Measurements from ENCODE around the gene TTC9B.

Gene TTC9B

DNA sequence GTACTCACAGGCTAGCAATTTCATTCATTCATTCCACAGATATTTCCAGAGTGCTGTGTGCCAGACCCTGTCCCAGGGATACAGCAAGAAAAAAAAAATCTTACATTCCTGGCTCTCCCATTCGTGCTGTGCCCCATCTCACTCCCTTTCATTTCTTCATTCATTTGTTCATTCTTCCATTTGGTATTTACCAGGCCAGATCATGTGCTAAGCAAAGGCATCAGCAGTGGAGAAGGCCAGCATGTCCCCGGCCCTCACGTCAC, 24.7 kb downstream of the TTC9B start:
- no peak overlapping the region for H3K4me3 ChIP-seq (ENCODE audit: low read depth, low read length)
- TF ChIP-seq MYC (IDR thresholded peaks at IDR 0.05; ENCODE audit: low read depth, low read length), result no peak
- TF ChIP-seq POLR2A (IDR thresholded peaks at IDR 0.05; ENCODE audit: extremely low read depth, insufficient read length), result no peak
- TF ChIP-seq, protein P1, sequence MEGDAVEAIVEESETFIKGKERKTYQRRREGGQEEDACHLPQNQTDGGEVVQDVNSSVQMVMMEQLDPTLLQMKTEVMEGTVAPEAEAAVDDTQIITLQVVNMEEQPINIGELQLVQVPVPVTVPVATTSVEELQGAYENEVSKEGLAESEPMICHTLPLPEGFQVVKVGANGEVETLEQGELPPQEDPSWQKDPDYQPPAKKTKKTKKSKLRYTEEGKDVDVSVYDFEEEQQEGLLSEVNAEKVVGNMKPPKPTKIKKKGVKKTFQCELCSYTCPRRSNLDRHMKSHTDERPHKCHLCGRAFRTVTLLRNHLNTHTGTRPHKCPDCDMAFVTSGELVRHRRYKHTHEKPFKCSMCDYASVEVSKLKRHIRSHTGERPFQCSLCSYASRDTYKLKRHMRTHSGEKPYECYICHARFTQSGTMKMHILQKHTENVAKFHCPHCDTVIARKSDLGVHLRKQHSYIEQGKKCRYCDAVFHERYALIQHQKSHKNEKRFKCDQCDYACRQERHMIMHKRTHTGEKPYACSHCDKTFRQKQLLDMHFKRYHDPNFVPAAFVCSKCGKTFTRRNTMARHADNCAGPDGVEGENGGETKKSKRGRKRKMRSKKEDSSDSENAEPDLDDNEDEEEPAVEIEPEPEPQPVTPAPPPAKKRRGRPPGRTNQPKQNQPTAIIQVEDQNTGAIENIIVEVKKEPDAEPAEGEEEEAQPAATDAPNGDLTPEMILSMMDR (IDR thresholded peaks at IDR 0.05; ENCODE audit: low read depth, low read length), result no peak
- TF ChIP-seq, protein P2, sequence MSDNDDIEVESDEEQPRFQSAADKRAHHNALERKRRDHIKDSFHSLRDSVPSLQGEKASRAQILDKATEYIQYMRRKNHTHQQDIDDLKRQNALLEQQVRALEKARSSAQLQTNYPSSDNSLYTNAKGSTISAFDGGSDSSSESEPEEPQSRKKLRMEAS (IDR thresholded peaks at IDR 0.05; ENCODE audit: low read depth, low read length), result no peak
- no peak for DNase-seq (ENCODE audit: low read depth)

DNA sequence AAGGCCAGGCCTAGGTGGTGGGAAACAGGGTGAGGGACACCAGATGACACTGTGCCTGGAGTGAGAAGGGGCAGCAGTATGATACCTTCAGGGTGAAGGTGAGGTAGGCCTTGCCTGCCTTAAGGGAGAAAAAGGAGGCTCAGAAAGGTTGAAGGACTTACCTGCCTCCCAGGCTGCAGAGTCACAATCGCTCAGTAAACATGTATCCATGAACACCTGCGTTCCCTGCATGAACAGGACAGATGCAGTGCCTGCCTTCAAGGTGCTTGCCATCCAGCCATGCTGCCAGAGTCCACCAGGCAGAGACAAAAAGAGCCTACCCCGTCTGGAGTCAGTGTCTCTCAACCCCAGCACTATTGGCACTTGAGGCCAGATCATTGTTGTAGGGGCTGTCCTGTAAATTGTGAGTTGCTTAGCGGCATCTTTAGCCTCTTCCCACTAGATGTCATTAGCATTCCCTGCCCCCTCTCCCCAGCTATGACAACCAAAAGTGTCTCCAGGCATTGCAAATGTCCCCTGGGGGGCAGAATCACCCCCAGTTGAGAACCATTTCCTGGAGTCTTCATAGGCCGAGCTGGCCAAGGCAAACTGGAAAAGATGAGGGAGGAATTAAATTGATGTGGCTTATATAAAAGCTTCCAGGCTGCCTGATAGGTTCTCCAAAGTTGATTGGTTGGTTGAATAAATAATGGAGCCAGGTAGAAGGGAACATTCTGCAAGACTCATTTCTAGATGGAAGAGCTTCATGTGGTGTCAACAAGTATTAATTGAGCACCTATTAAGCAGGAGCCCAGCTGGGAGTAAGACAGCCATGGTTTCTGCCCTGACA, 25.2 kb downstream of the TTC9B start:
- H3K4me3 ChIP-seq (ENCODE audit: low read depth, low read length), result no peak overlapping the region
- TF ChIP-seq, protein P1 (IDR thresholded peaks at IDR 0.05; ENCODE audit: low read depth, low read length), result no peak
- TF ChIP-seq, protein P2 (IDR thresholded peaks at IDR 0.05; ENCODE audit: low read depth, low read length), result no peak
- TF ChIP-seq POLR2A (IDR thresholded peaks at IDR 0.05; ENCODE audit: extremely low read depth, insufficient read length) (no peak), MYC (IDR thresholded peaks at IDR 0.05; ENCODE audit: low read depth, low read length) (no peak)
- DNase-seq (ENCODE audit: low read depth), result peak; percentile 5

DNA sequence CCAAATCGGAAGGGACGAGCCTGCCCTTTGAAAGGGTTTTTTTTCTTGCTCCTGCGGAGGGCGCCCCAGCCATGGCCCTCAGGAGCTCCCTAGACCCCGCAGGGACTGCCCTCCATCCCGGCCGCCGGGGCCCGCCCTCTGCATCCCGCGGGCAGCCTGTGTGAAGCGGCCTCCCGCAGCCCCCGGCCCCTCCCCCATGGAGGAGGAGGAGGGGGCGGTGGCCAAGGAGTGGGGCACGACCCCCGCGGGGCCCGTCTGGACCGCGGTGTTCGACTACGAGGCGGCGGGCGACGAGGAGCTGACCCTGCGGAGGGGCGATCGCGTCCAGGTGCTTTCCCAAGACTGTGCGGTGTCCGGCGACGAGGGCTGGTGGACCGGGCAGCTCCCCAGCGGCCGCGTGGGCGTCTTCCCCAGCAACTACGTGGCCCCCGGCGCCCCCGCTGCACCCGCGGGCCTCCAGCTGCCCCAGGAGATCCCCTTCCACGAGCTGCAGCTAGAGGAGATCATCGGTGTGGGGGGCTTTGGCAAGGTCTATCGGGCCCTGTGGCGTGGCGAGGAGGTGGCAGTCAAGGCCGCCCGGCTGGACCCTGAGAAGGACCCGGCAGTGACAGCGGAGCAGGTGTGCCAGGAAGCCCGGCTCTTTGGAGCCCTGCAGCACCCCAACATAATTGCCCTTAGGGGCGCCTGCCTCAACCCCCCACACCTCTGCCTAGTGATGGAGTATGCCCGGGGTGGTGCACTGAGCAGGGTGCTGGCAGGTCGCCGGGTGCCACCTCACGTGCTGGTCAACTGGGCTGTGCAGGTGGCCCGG, 26.1 kb downstream of the TTC9B start:
- no peak overlapping the region for H3K4me3 ChIP-seq (ENCODE audit: low read depth, low read length)
- TF ChIP-seq, protein P1 (IDR thresholded peaks at IDR 0.05; ENCODE audit: low read depth, low read length), result no peak
- TF ChIP-seq MYC (IDR thresholded peaks at IDR 0.05; ENCODE audit: low read depth, low read length), result no peak
- TF ChIP-seq POLR2A (IDR thresholded peaks at IDR 0.05; ENCODE audit: extremely low read depth, insufficient read length), result no peak
- TF ChIP-seq, protein P2 (IDR thresholded peaks at IDR 0.05; ENCODE audit: low read depth, low read length), result no peak
- peak; percentile 37 for DNase-seq (ENCODE audit: low read depth)

DNA sequence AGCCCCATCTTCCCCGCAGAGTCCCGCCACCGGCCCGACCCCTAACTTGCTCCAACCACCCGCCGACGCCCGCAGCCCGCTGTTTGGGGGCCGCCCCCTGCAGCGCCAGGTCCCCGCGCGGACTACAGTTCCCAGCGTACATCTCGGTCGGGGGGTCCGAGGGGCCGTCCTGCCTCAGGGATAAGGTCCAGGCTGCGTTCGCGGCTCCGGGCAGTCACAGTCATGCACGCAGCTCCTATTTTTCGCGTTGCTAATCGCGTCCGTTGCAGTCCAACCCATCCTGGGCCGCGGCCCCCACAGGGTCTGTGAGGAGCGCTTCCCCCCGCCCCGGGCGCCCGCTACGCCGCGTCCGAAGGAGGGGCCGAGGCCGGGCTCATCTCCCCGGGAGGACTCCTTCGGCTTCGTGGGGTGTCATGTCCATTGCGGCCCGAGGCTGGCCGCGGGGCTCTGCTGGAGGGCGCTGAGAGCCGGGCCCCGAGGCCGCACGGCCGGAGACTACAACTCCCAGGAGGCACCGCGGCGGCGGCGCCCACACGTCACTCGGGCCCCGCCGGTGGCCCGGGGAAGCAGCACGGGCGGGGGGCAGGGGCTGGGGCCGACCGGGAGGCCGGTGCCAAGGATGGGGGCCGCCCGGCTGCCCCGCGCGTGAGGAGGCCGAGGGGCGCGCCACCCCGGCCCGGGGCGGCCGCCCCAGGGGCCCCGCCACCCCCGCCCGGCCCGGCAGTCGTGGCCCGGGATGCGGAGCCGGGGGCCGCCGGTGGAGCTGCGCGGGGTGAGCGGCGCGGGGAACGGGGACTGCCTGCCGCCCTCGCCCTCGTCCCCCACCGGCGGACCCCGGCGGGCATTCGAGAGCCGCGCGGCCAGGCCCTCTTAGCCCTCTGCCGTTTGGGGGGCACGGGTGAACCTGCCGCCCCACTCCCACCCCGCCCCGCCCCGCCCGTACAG, 27.0 kb downstream of the TTC9B start, which contains the start of gene MAP3K10:
Gene MAP3K10, plus strand, starts transcription at position 536 of the 945 bp plus-strand sequence. CDS start 606 bp downstream, outside the sequence.
- TF ChIP-seq MYC (IDR thresholded peaks at IDR 0.05; ENCODE audit: low read depth, low read length), result no peak
- no peak for TF ChIP-seq POLR2A (IDR thresholded peaks at IDR 0.05; ENCODE audit: extremely low read depth, insufficient read length)
- TF ChIP-seq, protein P1 (IDR thresholded peaks at IDR 0.05; ENCODE audit: low read depth, low read length), result no peak
- TF ChIP-seq, protein P2 (IDR thresholded peaks at IDR 0.05; ENCODE audit: low read depth, low read length), result no peak
- peak; percentile 59 for DNase-seq (ENCODE audit: low read depth)
- peak within 1 kb of the TSS; percentile 59 for H3K4me3 ChIP-seq (ENCODE audit: low read depth, low read length)

DNA sequence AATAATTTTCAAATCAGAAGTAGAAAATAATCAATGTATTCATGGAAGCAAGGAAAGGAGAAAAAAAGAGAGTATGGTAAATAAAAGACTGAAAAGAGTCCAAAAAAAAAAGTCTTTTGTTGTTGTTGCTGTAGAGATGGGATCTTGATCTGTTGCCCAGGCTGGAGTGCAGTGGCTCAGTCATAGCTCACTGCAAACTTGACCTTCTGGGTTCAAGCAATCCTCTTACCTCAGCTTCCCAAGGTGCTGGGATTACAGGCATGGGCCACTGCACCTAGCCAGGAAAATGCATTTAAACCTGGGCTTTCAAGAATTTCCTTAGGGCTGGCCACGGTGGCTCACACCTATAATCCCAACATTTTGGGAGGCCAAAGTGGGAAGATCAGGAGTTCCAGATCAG, 33.9 kb downstream of the TTC9B start:
- no peak overlapping the region for H3K4me3 ChIP-seq (ENCODE audit: low read depth, low read length)
- DNase-seq (ENCODE audit: low read depth), result no peak
- TF ChIP-seq POLR2A (IDR thresholded peaks at IDR 0.05; ENCODE audit: extremely low read depth, insufficient read length) (no peak), MYC (IDR thresholded peaks at IDR 0.05; ENCODE audit: low read depth, low read length) (no peak)
- TF ChIP-seq, protein P2 (IDR thresholded peaks at IDR 0.05; ENCODE audit: low read depth, low read length), result no peak
- TF ChIP-seq, protein P1 (IDR thresholded peaks at IDR 0.05; ENCODE audit: low read depth, low read length), result no peak
